SIG-M5 treated with dmso at 0.1 percent for 504 hours (cell line): ENCODE data around the gene SPTBN5.

Experiments
- DNase-seq: peaks from one replicate; lab custom pipeline; 2025; ENCODE audit not compliant: unreplicated experiment; lab: John Stamatoyannopoulos, UW

The SPTBN5 gene

GRCh38 chr15:41926185-41927056 lies 32.6 kb upstream of the SPTBN5 start:
- no peak for DNase-seq

GRCh38 chr15:41925086-41925608 lies 31.3 kb upstream of the SPTBN5 start:
- no peak for DNase-seq

DNA sequence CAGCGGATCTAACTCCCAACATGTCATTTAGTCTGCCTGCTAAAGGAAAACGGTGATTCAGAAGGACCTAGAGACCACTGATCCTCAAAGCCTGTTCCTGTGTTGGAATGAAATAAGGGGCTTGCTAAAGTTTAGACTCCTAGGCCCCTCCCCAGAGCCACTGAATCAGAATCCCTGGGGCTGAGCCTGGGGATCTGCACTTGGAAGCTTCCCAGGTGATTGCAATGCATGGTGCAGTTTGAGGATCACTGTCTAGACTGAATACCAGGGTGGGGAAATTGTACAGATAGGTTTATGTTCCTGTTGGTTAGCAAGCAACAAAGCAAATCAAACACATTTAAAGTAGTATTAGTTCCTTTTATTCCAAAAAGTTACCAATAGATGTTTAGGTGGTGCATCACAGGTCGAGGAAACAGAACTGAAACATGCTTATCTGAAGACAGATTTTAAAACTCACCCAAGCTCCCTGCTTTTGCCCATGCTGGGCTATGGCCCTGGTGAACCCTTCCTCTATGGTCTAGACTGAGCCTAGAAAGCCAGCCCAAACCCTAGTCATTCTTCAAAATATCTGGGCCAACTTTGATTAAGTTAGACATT lies 29.6 kb upstream of the SPTBN5 start:
- no peak for DNase-seq

- DNase-seq, result no peak
Measured at GRCh38 chr15:41922353-41922752, 28.5 kb upstream of the SPTBN5 start.

- DNase-seq, result no peak
Measured at GRCh38 chr15:41921639-41922038, 27.8 kb upstream of the SPTBN5 start.

- no peak for DNase-seq
Measured at GRCh38 chr15:41921167-41921566, 27.3 kb upstream of the SPTBN5 start.

- DNase-seq, result no peak
Measured at GRCh38 chr15:41919954-41920538, 26.2 kb upstream of the SPTBN5 start.

- no peak for DNase-seq
Measured at GRCh38 chr15:41919201-41919820, 25.5 kb upstream of the SPTBN5 start.

GRCh38 chr15:41918506-41919126 lies 24.8 kb upstream of the SPTBN5 start:
- DNase-seq, result no peak

- DNase-seq, result no peak
Measured at GRCh38 chr15:41917767-41918430, 24.0 kb upstream of the SPTBN5 start.

DNA sequence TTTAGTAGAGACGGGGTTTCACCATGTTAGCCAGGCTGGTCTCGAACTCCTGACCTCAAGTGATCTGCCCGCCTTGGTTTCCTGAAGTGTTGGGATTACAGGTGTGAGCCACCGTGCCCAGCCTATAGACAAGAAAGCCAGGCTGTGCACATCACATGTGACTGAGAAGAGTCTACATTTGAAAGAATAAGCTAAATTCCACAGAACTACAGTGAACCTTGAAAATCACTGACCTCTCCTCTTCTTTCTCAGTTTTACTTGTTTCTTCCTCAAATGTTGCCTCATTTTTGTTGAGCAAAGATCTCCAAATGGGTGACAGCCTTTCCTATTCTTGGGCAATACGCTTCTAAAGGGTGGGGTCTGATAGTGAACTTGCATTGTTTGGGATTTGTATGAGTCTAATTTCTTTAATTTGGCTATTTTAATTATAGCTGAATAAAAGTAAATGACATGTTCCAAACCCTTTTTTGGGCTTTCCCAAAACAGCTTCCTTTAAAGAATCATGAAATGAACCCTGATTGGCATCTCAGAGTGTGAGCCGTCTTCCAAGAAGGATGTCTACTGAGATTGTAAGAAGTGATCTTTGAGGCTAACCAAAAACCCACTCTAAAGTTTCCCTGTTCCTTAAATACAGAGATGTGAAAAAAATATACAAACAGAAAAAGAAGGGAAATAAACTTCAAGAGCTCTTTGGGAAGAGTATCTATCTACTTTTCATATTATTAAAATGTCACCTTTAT lies 21.6 kb upstream of the SPTBN5 start:
- peak; percentile 48 for DNase-seq

- no peak for DNase-seq
Measured at GRCh38 chr15:41914411-41914810, 20.6 kb upstream of the SPTBN5 start.

- DNase-seq, result no peak
Measured at GRCh38 chr15:41913256-41913655, 19.4 kb upstream of the SPTBN5 start.

DNA sequence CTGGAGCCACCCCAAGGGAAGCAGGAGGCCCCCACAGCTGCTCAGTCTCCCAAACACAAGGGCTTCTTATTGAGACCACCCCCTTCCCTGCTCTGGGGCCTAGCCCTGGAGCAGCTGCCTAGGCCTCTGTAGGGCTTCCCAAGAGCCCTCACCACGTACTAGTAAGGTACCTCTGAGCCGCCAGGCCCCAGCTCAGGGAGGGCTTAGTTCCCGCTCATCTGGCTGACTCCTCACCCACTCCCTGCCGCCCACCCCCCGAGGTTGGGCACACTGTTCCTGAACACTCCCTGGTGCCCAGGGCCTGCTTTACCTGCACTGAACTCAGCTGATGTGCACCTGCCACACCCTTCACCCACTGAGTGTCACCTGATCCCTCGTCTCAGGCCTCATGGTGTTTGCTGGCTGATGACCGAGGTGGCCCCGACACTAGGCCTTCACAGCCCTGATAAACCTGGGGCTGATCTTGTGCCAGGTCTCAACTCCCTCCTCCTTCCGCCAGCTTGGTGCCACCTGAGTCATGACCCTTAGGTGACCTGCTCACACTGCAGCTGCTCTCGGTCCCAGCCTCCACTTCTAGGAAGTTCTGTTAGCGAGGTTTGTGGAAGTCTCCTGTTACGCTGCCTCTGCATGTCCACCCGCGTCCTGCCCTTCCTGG lies 18.0 kb upstream of the SPTBN5 start:
- no peak for DNase-seq

GRCh38 chr15:41908736-41909461 lies 15.0 kb upstream of the SPTBN5 start:
- no peak for DNase-seq

DNA sequence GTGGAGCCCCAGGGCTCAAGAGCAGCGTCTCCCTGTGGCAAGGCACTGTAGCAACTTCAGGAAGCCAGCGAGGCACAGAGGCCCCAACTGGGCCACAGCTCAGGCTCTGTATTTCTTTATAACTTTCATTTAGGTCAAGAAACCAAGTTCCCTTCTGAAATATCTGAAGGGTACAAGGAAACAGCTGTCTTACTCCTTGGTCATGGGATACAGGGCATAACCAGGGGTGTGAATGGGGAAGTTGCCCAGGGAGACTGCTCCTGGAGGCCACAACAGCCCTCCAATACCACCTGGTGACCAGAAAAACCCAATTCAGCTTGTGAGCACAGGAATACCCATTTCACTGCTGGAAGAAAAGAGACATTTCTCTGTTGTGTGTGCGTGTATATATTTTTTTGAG lies 13.3 kb upstream of the SPTBN5 start:
- DNase-seq, result no peak

DNA sequence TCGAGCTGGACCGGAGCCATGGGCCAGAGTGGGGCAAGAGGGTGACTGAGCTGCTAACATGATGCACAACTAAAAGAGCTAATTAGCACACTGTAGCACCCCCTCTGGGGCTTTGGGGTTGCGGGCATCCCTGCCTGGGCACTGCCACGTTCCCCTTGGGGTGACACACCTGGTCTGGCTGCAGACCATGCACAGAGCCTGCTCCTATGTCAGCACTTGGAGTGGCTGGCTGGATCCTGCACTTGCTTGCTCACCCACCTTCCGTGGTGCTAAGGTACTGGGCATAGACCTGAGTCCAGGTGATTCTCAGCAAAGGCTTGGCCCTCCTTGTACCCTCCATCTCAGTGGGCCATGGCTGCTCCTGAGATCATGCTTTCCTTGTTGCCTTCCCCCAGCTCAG lies 12.8 kb upstream of the SPTBN5 start:
- DNase-seq, result no peak

DNA sequence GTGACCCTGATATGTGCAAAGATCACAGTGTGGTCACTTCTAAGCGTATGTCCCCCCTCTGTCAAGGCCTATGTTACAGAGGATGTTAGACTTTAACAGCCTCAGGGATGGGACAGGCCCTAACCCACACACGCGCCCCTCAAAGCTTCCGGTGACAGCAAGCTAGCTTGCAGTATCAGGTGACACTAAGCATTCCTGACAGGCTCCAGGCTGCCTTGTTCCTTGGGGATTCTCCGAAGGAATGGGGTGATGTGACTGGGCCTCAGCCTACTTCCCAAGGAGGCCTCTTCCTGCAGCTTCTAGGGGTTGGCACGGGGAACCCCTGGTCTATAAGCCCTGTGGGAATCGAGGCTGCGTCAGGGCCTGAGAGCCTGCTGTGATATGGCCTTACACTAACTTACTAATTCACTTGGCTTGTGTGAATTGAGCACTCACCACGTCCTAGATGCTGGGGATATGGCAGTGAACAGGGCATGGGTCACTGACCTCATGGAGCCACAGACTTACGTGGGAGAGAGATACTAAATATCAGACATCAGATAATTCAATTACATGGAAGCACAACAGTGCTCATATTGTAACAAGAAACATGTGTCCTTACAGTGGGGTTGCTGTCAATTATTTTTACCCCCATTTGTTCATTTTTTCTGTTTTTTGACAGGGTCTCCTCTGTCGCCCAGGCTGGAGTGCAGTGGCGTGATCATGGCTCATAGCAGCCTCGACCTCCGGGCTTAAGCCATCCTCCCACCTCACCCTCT lies 11.4 kb upstream of the SPTBN5 start:
- no peak for DNase-seq
